Measurements from ENCODE around the gene SPATS2L. TPM values are rescaled to one million over a fixed set of nuclear protein-coding genes. Genes with fewer than 3 reads are reported as not detected.

Gene SPATS2L
- total RNA-seq, 6 donors from 2014 or later = 57.6 to 127 (median 80.4) TPM

DNA sequence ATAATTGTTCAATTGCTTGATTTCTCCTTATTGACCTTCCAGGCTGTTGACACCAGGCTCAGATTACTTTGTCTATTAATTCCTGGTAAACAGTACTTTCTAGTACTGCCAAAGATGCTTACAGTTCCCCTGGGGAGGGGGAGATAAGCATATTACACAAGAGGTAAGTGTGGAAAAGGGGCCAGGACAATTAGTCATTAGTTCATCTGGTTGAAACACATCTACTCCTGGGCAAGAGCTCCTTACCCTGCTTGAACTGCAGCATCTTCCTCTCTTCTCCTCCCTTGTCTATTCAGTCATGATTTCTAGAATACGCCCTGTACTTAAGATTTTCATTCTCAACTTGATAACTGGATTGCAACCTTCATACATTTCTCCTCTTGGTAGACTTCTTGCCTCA, 10.4 kb upstream of the SPATS2L start:
- Histone ChIP-seq H3K27me3 (no peaks in the 10 kb centered on the region), H3K4me3 (no peak overlapping the region), H3K4me1 (no peaks in the 10 kb centered on the region), H3K36me3 (no peaks in the 10 kb centered on the region), H3K27ac (no peak overlapping the region), H3K9me3 (no peaks in the 10 kb centered on the region)
- ATAC-seq (ENCODE audit: low FRiP score in 2 of 2) (no peak), DNase-seq (no peak)
- WGBS, 2 donors = 97% methylated on average over 1 of the region's 1 CpG
- TF ChIP-seq, protein P1, sequence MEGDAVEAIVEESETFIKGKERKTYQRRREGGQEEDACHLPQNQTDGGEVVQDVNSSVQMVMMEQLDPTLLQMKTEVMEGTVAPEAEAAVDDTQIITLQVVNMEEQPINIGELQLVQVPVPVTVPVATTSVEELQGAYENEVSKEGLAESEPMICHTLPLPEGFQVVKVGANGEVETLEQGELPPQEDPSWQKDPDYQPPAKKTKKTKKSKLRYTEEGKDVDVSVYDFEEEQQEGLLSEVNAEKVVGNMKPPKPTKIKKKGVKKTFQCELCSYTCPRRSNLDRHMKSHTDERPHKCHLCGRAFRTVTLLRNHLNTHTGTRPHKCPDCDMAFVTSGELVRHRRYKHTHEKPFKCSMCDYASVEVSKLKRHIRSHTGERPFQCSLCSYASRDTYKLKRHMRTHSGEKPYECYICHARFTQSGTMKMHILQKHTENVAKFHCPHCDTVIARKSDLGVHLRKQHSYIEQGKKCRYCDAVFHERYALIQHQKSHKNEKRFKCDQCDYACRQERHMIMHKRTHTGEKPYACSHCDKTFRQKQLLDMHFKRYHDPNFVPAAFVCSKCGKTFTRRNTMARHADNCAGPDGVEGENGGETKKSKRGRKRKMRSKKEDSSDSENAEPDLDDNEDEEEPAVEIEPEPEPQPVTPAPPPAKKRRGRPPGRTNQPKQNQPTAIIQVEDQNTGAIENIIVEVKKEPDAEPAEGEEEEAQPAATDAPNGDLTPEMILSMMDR (IDR thresholded peaks at IDR 0.05) = no peak
- no peak for TF ChIP-seq POLR2AphosphoS5 (IDR thresholded peaks at IDR 0.05)
- no peak for TF ChIP-seq POLR2A (IDR thresholded peaks at IDR 0.05)
- TF ChIP-seq EP300 (IDR thresholded peaks at IDR 0.05) = no peak

DNA sequence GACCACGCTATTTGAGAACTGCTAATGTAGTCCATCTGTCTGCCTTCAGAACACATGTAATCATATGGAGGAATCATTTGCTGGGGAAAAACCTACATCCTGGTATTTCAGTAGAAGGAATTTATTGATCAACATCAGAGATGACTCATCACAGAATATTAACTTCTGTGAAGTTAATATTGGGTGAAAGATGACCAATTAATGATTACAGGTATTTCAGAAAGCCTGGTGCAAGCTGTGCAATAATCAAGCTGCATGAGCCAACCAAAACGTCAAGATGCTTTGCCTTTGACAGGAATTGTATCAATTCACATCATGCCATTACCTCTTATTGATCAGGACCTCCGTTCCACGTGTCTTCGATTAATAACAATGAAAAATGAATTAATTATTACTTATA, 9.4 kb upstream of the SPATS2L start:
- no peaks in the 10 kb centered on the region for H3K4me1 ChIP-seq
- no peak overlapping the region for H3K27ac ChIP-seq
- H3K4me3 ChIP-seq = no peak overlapping the region
- DNase-seq (no peak), ATAC-seq (ENCODE audit: low FRiP score in 2 of 2) (no peak)
- WGBS, 2 donors = 90 to 96% methylated on average over 5 of the region's 5 CpGs
- no peaks in the 10 kb centered on the region for H3K9me3 ChIP-seq
- no peaks in the 10 kb centered on the region for H3K36me3 ChIP-seq
- no peaks in the 10 kb centered on the region for H3K27me3 ChIP-seq
- TF ChIP-seq EP300 (IDR thresholded peaks at IDR 0.05) (no peak), POLR2AphosphoS5 (IDR thresholded peaks at IDR 0.05) (no peak), POLR2A (IDR thresholded peaks at IDR 0.05) (no peak)
- TF ChIP-seq, protein P1 (IDR thresholded peaks at IDR 0.05) = no peak

DNA sequence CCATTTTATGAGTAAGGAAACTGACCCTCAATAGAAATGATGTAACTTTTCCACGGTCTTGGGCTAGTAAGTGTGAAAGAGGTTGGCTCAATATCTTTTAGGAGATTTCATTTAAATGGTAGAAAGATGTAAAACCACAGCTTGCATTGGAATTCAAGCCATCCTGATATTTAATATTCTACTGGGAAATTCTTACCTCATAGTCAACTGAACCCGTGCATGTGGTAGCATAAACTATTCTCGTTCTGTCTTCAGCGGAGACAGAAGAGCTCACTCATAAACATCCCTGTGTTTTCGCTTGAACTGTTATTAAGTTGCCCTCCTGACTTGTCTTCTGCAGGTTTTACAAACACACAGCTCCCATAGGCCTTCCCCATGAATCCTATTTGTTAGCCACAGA, 8.5 kb upstream of the SPATS2L start:
- H3K9me3 ChIP-seq = no peaks in the 10 kb centered on the region
- no peak overlapping the region for H3K4me3 ChIP-seq
- TF ChIP-seq, protein P1 (IDR thresholded peaks at IDR 0.05) = no peak
- TF ChIP-seq POLR2A (IDR thresholded peaks at IDR 0.05) (no peak), POLR2AphosphoS5 (IDR thresholded peaks at IDR 0.05) (no peak), EP300 (IDR thresholded peaks at IDR 0.05) (no peak)
- no peaks in the 10 kb centered on the region for H3K4me1 ChIP-seq
- no peaks in the 10 kb centered on the region for H3K36me3 ChIP-seq
- no peak for ATAC-seq (ENCODE audit: low FRiP score in 2 of 2)
- 89 to 90% methylated on average over 5 of the region's 5 CpGs for WGBS, 2 donors
- H3K27ac ChIP-seq = no peak overlapping the region
- no peaks in the 10 kb centered on the region for H3K27me3 ChIP-seq
- no peak for DNase-seq

DNA sequence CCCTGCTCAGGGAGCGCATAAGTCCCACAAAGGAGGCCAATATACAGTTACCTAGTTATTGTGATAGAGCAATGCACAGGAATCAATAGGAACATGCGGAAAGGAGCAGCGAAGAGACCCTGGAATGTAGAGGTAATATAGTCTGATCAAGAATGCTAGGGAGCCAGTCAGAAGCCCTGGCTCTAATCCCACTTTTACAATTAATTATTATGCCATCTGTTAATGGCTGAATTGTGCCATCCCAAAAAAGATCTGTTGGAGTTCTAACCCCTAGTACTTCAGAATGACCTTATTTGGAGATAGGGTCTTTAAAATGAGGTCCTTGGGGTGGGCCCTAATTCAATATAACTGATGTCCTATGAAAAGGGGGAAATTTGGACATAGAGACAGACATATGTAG, 7.7 kb upstream of the SPATS2L start:
- WGBS, 2 donors = 97 to 98% methylated on average over 3 of the region's 3 CpGs
- no peak for TF ChIP-seq EP300 (IDR thresholded peaks at IDR 0.05)
- TF ChIP-seq, protein P1 (IDR thresholded peaks at IDR 0.05) = no peak
- TF ChIP-seq POLR2A (IDR thresholded peaks at IDR 0.05) = no peak
- no peak for TF ChIP-seq POLR2AphosphoS5 (IDR thresholded peaks at IDR 0.05)
- Histone ChIP-seq H3K36me3 (no peaks in the 10 kb centered on the region), H3K4me1 (no peaks in the 10 kb centered on the region), H3K9me3 (no peaks in the 10 kb centered on the region), H3K4me3 (no peak overlapping the region), H3K27me3 (no peaks in the 10 kb centered on the region), H3K27ac (no peak overlapping the region)
- ATAC-seq (ENCODE audit: low FRiP score in 2 of 2) = no peak
- DNase-seq = no peak

DNA sequence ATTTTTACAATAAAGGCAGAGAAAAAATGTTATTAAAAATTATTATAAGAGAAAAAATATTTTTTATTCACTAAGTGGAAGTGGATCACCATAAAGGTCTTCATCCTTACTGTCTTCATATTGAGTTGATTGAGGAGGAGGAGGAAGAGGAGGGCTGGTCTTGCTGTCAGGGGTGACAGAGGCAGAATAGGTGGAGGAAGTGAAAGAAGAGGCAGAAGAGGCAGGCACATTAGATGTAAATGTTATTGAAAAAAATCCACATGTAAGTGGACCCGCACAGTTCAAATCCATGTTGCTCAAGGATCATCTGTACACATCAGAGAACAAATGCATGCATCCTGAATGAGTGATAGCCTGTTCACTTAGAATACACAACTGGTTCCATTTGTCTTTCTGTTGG, 6.4 kb upstream of the SPATS2L start:
- 86 to 88% methylated on average over 1 of the region's 1 CpG for WGBS, 2 donors
- DNase-seq = no peak
- no peak for TF ChIP-seq POLR2AphosphoS5 (IDR thresholded peaks at IDR 0.05)
- TF ChIP-seq, protein P1 (IDR thresholded peaks at IDR 0.05) = no peak
- no peak for TF ChIP-seq POLR2A (IDR thresholded peaks at IDR 0.05)
- no peak for TF ChIP-seq EP300 (IDR thresholded peaks at IDR 0.05)
- Histone ChIP-seq H3K4me1 (peaks cover 0 to 2% (median under 1%) of the 10 kb centered on the region in 4 donors), H3K27ac (no peak overlapping the region), H3K36me3 (no peaks in the 10 kb centered on the region), H3K27me3 (no peaks in the 10 kb centered on the region), H3K9me3 (no peaks in the 10 kb centered on the region), H3K4me3 (no peak overlapping the region)
- no peak for ATAC-seq (ENCODE audit: low FRiP score in 2 of 2)
